Mammary epithelial cell (primary cell): ENCODE results near the gene YOD1.

Experiments
- EZH2 ChIP-seq: IDR thresholded peaks from 2 replicates; pipeline ENCODE4 v1.6.1; 2012; ENCODE audit warnings: low read length, inconsistent platforms, borderline replicate concordance
- TF ChIP-seq, protein P1 (sequence below), 2 donors: IDR thresholded peaks in 1 of 2; conservative IDR thresholded peaks in 1 of 2; 2 replicates each; pipeline ENCODE4 v1.5.1; 2011 to 2012; ENCODE audit warnings: inconsistent platforms in 2 of 2, low read length in 2 of 2, mild to moderate bottlenecking in 2 of 2, control low read depth in 1 of 2, low read depth in 1 of 2; ENCODE audit not compliant: insufficient read depth in 1 of 2; ENCODE audit errors: extremely low read depth in 1 of 2

- TF ChIP-seq EZH2 = no peak
- TF ChIP-seq, protein P1, sequence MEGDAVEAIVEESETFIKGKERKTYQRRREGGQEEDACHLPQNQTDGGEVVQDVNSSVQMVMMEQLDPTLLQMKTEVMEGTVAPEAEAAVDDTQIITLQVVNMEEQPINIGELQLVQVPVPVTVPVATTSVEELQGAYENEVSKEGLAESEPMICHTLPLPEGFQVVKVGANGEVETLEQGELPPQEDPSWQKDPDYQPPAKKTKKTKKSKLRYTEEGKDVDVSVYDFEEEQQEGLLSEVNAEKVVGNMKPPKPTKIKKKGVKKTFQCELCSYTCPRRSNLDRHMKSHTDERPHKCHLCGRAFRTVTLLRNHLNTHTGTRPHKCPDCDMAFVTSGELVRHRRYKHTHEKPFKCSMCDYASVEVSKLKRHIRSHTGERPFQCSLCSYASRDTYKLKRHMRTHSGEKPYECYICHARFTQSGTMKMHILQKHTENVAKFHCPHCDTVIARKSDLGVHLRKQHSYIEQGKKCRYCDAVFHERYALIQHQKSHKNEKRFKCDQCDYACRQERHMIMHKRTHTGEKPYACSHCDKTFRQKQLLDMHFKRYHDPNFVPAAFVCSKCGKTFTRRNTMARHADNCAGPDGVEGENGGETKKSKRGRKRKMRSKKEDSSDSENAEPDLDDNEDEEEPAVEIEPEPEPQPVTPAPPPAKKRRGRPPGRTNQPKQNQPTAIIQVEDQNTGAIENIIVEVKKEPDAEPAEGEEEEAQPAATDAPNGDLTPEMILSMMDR (conservative IDR thresholded peaks at IDR 0.05 in 1 of 2, IDR thresholded peaks at IDR 0.05 in 1 of 2; ENCODE audit: extremely low read depth in 1 of 2, insufficient read depth in 1 of 2, low read depth in 1 of 2, low read length in 2 of 2) = no peak
Measured at GRCh38 chr1:207009945-207010344, 41.1 kb downstream of the YOD1 start.
